GM13976 (cell line): ENCODE results near the gene PRR36.

Experiments
- DNase-seq: peaks from one replicate; pipeline ENCODE4 v3.0.0; 2012; ENCODE audit warnings: low spot score
- CTCF ChIP-seq: IDR thresholded peaks from 2 replicates; pipeline ENCODE4 v1.5.1; 2012; ENCODE audit warnings: borderline replicate concordance, mild to moderate bottlenecking; ENCODE audit not compliant: insufficient read depth; ENCODE audit errors: extremely low read depth, missing control alignments, control extremely low read depth
- in situ Hi-C: fragments of 300-500 bp; cut with MboI; formaldehyde crosslinking; loops from one replicate; pipeline ENCODE4 v1.12.0; 2022; ENCODE audit warnings: low sequenced_read_pairs, mixed read lengths, inconsistent platforms; ENCODE audit not compliant: unreplicated experiment

The PRR36 gene

GRCh38 chr19:7879111-7879807 lies 5.1 kb upstream of the PRR36 start:
- DNase-seq, result no peak
- in situ Hi-C loops, result no loop called here
- no peak for TF ChIP-seq CTCF

- no peak for TF ChIP-seq CTCF
- no peak for DNase-seq
- in situ Hi-C loops, result no loop called here
Observed at GRCh38 chr19:7877249-7877836, 3.2 kb upstream of the PRR36 start.

- in situ Hi-C loops, result no loop called here
- DNase-seq, result no peak
- no peak for TF ChIP-seq CTCF
Observed at GRCh38 chr19:7874897-7875273, 695 bp upstream of the PRR36 start.

- in situ Hi-C loops, result no loop called here
- no peak for TF ChIP-seq CTCF
Observed at GRCh38 chr19:7873304-7874075, 700 bp downstream of the PRR36 start.

GRCh38 chr19:7872306-7873204 lies 1.6 kb downstream of the PRR36 start:
- TF ChIP-seq CTCF, result no peak
- DNase-seq, result no peak
- in situ Hi-C loops, result no loop called here

More at GRCh38 chr19:7873304-7874075, 700 bp downstream of the PRR36 start:
- no peak for DNase-seq
